ENCODE data around the gene STAT6.

DNA sequence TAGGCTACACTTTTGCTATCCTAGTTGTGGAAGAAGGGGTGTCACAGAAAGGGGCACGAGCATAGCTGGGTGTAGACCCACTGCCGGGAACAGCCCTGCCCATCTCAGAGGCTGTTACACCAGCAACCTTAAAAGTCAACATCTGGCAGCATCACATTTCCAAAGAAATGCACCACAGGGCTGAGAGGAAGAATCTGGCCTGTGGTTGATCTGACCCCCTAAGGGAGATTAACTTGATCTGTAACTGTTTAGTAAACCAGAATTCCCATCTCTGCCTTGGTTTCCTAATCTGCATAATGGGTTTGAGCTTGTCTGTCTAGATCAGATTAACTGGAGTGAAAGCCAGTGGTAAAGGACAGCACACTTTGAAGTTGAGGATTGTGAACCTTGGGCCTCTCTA, 34.9 kb upstream of the STAT6 start:
- TF ChIP-seq EZH2phosphoT487 (IDR thresholded peaks at IDR 0.05) (no peak), CTCF (IDR thresholded peaks at IDR 0.05) (no peak)

Data from neural progenitor cell (in vitro differentiated cells).